Upper lobe of right lung (tissue), 1 donor: ENCODE measurements around the gene ITGB6. TPM values are rescaled to one million over a fixed set of nuclear protein-coding genes. Genes with fewer than 3 reads are reported as not detected.
A peak's percentile ranks its signal among the peaks of the same experiment; 100 is the strongest.

Experiments
- ATAC-seq: fragments of 200-7000 bp; cut with Tn5 transposase; one replicate; pipeline ENCODE4 v1.9.1; 2020; ENCODE audit warnings: mild to moderate bottlenecking, moderate library complexity
- DNase-seq: peaks from one replicate; pipeline ENCODE4 v3.0.0-alpha.2; 2020
- H3K27ac ChIP-seq: fragments of 200-600 bp; one replicate; pipeline ENCODE4 v1.8.0; 2022
- H3K27me3 ChIP-seq: fragments of 200-600 bp; one replicate; pipeline ENCODE4 v1.8.0; 2022; ENCODE audit warnings: mild to moderate bottlenecking
- H3K36me3 ChIP-seq: fragments of 200-600 bp; one replicate; pipeline ENCODE4 v1.8.0; 2022
- H3K4me1 ChIP-seq: fragments of 200-600 bp; one replicate; pipeline ENCODE4 v1.8.0; 2022
- H3K4me3 ChIP-seq: fragments of 200-600 bp; one replicate; pipeline ENCODE4 v1.8.0; 2022; ENCODE audit warnings: mild to moderate bottlenecking
- H3K9me3 ChIP-seq: fragments of 200-600 bp; one replicate; pipeline ENCODE4 v1.8.0; 2022
- CTCF ChIP-seq: fragments of 200-600 bp; IDR thresholded peaks from one replicate; pipeline ENCODE4 v1.8.0; 2022; ENCODE audit warnings: antibody characterized with exemption
- intact Hi-C: fragments of 100-400 bp; cut with DNase I; formaldehyde crosslinking; loops from one replicate; pipeline ENCODE4 v1.11.0; 2022
- total RNA-seq: library from RNA; stranded (reverse); fragmentation: NEBNext Ultra II Directional; extraction: Animal tissue kit (Norgen Biotek cat#: 25700); gene quantifications from one replicate; pipeline ENCODE4 v1.2.1, GENCODE V29; 2021
- donor health status: DM: no; HTN: yes; CAD: no; lungs with severe emphysema.

The ITGB6 gene
- total RNA-seq, 1 donor from 2014 or later, result 109 TPM

- no peaks in the 10 kb centered on the region for H3K27me3 ChIP-seq
- ATAC-seq, result no peak
- DNase-seq, result no peak
- no peak overlapping the region for H3K27ac ChIP-seq
- H3K9me3 ChIP-seq, result no peaks in the 10 kb centered on the region
- intact Hi-C loops, result no loop called here
- no peak for TF ChIP-seq CTCF
- H3K4me3 ChIP-seq, result no peak overlapping the region
- peaks cover 5% of the 10 kb centered on the region for H3K4me1 ChIP-seq
- no peaks in the 10 kb centered on the region for H3K36me3 ChIP-seq
These were observed 32.9 kb downstream of the ITGB6 start for GRCh38 chr2:160167089-160167740.

GRCh38 chr2:160165996-160166395, 34.1 kb downstream of the ITGB6 start:
- H3K4me3 ChIP-seq, result no peak overlapping the region
- H3K36me3 ChIP-seq, result no peaks in the 10 kb centered on the region
- DNase-seq (no peak), ATAC-seq (no peak)
- H3K27ac ChIP-seq, result no peak overlapping the region
- no peaks in the 10 kb centered on the region for H3K9me3 ChIP-seq
- TF ChIP-seq CTCF, result no peak
- H3K4me1 ChIP-seq, result peaks cover 5% of the 10 kb centered on the region
- intact Hi-C loops, result no loop called here
- no peaks in the 10 kb centered on the region for H3K27me3 ChIP-seq

GRCh38 chr2:160165081-160165480, 35.0 kb downstream of the ITGB6 start:
- no peak for TF ChIP-seq CTCF
- DNase-seq, result no peak
- Histone ChIP-seq H3K9me3 (no peaks in the 10 kb centered on the region), H3K4me3 (no peak overlapping the region), H3K27me3 (no peaks in the 10 kb centered on the region), H3K4me1 (peaks cover 5% of the 10 kb centered on the region), H3K36me3 (no peaks in the 10 kb centered on the region), H3K27ac (no peak overlapping the region)
- no peak for ATAC-seq
- intact Hi-C loops, result no loop called here

GRCh38 chr2:160157861-160158829, 41.9 kb downstream of the ITGB6 start:
- intact Hi-C loops, result no loop called here
- peak; percentile 40 for ATAC-seq
- DNase-seq, result no peak
- H3K4me3 ChIP-seq, result no peak overlapping the region
- no peak overlapping the region for H3K27ac ChIP-seq
- no peaks in the 10 kb centered on the region for H3K36me3 ChIP-seq
- no peaks in the 10 kb centered on the region for H3K27me3 ChIP-seq
- H3K4me1 ChIP-seq, result peaks cover 6% of the 10 kb centered on the region
- TF ChIP-seq CTCF, result no peak
- no peaks in the 10 kb centered on the region for H3K9me3 ChIP-seq

- intact Hi-C loops, result no loop called here
- no peak overlapping the region for H3K4me3 ChIP-seq
- DNase-seq (no peak), ATAC-seq (peak; percentile 21)
- no peaks in the 10 kb centered on the region for H3K36me3 ChIP-seq
- H3K4me1 ChIP-seq, result peaks cover 6% of the 10 kb centered on the region
- H3K27me3 ChIP-seq, result no peaks in the 10 kb centered on the region
- no peaks in the 10 kb centered on the region for H3K9me3 ChIP-seq
- no peak overlapping the region for H3K27ac ChIP-seq
- no peak for TF ChIP-seq CTCF
These were observed 43.4 kb downstream of the ITGB6 start for GRCh38 chr2:160156665-160157064.
